Measurements from ENCODE around the gene IL4.

The IL4 gene

GRCh38 chr5:132725745-132726144 is 52.0 kb downstream of the IL4 start (continued):
- TF ChIP-seq PRDM2 (tag by site-specific recombination; IDR thresholded peaks at IDR 0.05; ENCODE audit: borderline replicate concordance) (no peak), ZBTB17 (tag by site-specific recombination; IDR thresholded peaks at IDR 0.05) (no peak), ZNF426 (tag by site-specific recombination; IDR thresholded peaks at IDR 0.05) (no peak), HOXA7 (CRISPR knock-in tag; IDR thresholded peaks at IDR 0.05; ENCODE audit: borderline replicate concordance) (no peak), ZNF24 (tag by site-specific recombination; IDR thresholded peaks at IDR 0.05) (no peak), INSM2 (tag by site-specific recombination; IDR thresholded peaks at IDR 0.05) (no peak), FEZF1 (tag by site-specific recombination; IDR thresholded peaks at IDR 0.05) (no peak)

GRCh38 chr5:132729896-132730295 is 56.1 kb downstream of the IL4 start:
- Histone ChIP-seq H3K4me3 (ENCODE audit: low read depth, low read length) (no peak overlapping the region), H3K36me3 (ENCODE audit: control insufficient read depth in 2 of 2, insufficient read depth in 1 of 2, low read length in 2 of 2) (peaks cover 42 to 47% of the 10 kb centered on the region in 2 experiments), H3K4me1 (ENCODE audit: control insufficient read depth, insufficient read depth, low read length) (no peaks in the 10 kb centered on the region), H3K9me3 (ENCODE audit: control insufficient read depth, insufficient read depth, low read depth, low read length) (no peaks in the 10 kb centered on the region), H3K27ac (ENCODE audit: extremely low read depth, low read depth, low read length) (no peak overlapping the region)
- CTCF ChIA-PET = interaction anchor here (0.6 to 0.8 kb wide), 4 partner anchors 15 to 232 kb away, joined by 3 to 4 read pairs (median 3); no protein-coding TSS in a partner anchor
- POLR2A ChIA-PET = no interaction called here
- TF ChIP-seq ZNF274 (IDR thresholded peaks at IDR 0.05; ENCODE audit: low read length) = no peak
- no peak for TF ChIP-seq ZNF274 (tag by site-specific recombination; IDR thresholded peaks at IDR 0.05; ENCODE audit: borderline replicate concordance)
- no peak for TF ChIP-seq ZNF10 (tag by site-specific recombination; IDR thresholded peaks at IDR 0.05)
- no peak for TF ChIP-seq ZNF311 (tag by site-specific recombination; IDR thresholded peaks at IDR 0.05; ENCODE audit: borderline replicate concordance)
- no peak for TF ChIP-seq OSR2 (tag by site-specific recombination; IDR thresholded peaks at IDR 0.05)
- no peak for TF ChIP-seq PBX3 (CRISPR knock-in tag; IDR thresholded peaks at IDR 0.05)
- no peak for TF ChIP-seq ZNF621 (tag by site-specific recombination; IDR thresholded peaks at IDR 0.05)
- no peak for TF ChIP-seq KLF10 (tag by site-specific recombination; IDR thresholded peaks at IDR 0.05)
- TF ChIP-seq ZNF223 (tag by site-specific recombination; IDR thresholded peaks at IDR 0.05) = no peak
